Gastrocnemius medialis (tissue), 4 donors: ENCODE measurements around the gene RGPD6.
"Not testable (repeated sequence)": the region's sequence is repeated elsewhere in the genome, so short reads cannot be mapped to it uniquely, and the experiment has no call there.

Experiments
- CTCF ChIP-seq, 5 experiments: fragments of 450-650 bp in 3 of 5; fragments of 200-600 bp in 2 of 5; sonication (generic) in 2 of 5; IDR thresholded peaks in 4 of 5; conservative IDR thresholded peaks in 1 of 5; 1 replicate in 4 of 5; 2 replicates in 1 of 5; pipeline ENCODE4 v1.5.1; 2016 to 2019; ENCODE audit warnings: antibody characterized with exemption in 5 of 5, mild to moderate bottlenecking in 3 of 5, moderate library complexity in 3 of 5
- POLR2A ChIP-seq, 2 donors: fragments of 450-650 bp; IDR thresholded peaks; one replicate each; pipeline ENCODE4 v1.6.1; 2017; ENCODE audit warnings: antibody characterized with exemption in 2 of 2, mild to moderate bottlenecking in 2 of 2, moderate library complexity in 2 of 2

GRCh38 chr2:110602139-110602538 is 25.1 kb upstream of the RGPD6 start:
- TF ChIP-seq CTCF (IDR thresholded peaks at IDR 0.05 in 4 of 5, conservative IDR thresholded peaks at IDR 0.05 in 1 of 5); POLR2A (IDR thresholded peaks at IDR 0.05): not testable (repeated sequence)
